G401 (cell line): ENCODE data around the gene TMPRSS13. TPM values are rescaled to one million over a fixed set of nuclear protein-coding genes. Genes with fewer than 3 reads are reported as not detected.
"Not testable (repeated sequence)": the region's sequence is repeated elsewhere in the genome, so short reads cannot be mapped to it uniquely, and the experiment has no call there.

Source experiments
- DNase-seq: peaks from one replicate; pipeline ENCODE4 v3.0.0-alpha.2; 2015; ENCODE audit warnings: low spot score
- in situ Hi-C: cut with HindIII; loops from 2 replicates; pipeline ENCODE4 v1.10.0; 2016; ENCODE audit warnings: low sequenced_read_pairs, mixed read lengths
- total RNA-seq: library from RNA; depleted of rRNA; stranded (reverse); fragments of >200 nt; shearing (Covaris generic); gene quantifications from 2 replicates; pipeline ENCODE4 v1.2.3, GENCODE V29; 2014

Gene TMPRSS13
- total RNA-seq, 1 experiment from 2014 or later = not detected

DNA sequence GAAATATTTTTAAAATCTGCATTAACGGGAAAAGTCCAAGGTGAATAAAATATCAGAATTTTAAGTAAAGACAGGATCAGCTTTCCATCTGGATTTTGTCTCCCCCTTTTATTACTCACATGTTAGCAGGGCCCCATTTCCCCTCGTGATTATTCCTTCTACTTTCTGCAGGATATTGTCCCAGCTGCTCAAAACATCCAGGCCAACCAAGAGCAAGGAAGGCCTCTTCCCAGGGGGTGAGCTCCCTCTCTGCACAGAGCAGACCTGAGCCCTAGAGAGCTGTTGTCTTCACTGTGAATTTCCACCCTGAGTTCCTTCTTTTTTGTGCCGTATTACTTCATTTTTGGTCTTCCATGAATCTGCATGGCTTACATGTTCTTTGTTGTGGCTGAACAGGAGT lies 3.7 kb upstream of the TMPRSS13 start:
- in situ Hi-C loops = no loop called here
- DNase-seq = no peak

DNA sequence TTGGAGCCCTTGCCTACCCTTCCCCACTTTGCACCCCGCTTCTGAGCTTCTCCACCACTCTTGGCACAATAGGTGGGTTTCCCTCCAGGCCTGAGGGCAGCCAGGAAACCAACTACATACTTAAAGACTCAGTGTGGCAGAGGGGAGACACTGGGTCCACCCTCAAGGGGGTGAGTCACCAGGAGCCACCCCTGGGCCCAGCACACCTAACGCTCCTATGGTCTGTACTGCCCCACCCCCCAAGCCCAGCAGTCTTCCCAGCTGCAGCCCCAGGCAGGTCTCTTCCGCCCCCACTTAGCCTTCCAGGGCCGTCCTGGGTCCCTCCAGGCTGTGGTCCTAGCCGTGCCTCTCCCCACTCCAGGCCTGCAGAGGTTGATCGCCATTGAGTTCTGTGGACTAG lies 3.2 kb upstream of the TMPRSS13 start:
- no peak for DNase-seq
- in situ Hi-C loops = no loop called here

DNA sequence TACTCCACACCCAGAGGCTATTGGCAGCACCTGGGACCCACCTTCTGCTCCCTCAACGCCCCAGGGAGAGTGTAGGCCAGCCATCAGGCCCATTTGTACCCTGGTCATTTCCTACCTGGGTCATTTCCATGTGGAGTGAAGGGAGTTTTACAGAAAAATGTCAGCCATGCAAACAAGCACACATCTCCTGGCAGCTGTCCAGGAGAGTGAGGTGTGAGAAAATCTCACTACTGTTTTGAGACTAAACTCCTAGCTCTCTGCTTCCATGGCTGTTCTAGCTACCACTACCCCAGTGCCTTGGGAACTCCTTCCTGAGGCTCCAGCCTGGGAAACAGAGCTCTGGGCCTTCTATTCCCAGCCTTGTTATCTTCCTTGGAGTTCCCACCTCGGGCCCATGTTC lies 2.8 kb upstream of the TMPRSS13 start:
- in situ Hi-C loops = no loop called here
- DNase-seq = no peak

DNA sequence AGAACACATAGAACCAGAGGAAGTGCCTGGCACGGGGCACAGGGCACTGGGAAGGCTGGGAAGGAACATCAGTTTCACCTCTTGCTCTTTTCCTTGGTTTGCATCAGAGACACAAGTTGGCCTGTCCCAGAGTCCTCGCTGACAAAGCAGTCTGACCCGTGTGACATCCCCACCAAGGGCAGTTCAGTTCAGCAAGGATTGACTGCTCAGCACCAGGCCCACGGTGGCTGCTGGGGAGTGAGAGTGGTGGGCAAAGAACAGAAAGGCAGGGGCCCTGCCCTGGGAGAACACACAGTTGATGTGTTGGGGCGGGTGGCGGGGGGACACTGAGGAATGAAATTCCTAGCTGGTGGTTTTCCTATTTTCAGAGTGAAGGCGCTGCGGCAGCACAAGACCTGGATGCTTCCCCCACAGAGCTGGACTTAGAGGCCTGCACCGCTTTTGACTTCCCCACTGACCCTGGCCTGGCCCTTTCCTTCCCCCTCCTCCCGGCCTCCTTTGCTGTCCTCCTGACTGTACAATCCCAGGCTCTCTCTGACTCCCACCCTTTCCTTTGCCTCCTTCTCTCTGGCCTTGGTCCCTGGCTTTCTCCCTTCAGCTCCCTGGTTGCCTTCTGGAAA lies 2.2 kb upstream of the TMPRSS13 start:
- in situ Hi-C loops = no loop called here
- DNase-seq = no peak

DNA sequence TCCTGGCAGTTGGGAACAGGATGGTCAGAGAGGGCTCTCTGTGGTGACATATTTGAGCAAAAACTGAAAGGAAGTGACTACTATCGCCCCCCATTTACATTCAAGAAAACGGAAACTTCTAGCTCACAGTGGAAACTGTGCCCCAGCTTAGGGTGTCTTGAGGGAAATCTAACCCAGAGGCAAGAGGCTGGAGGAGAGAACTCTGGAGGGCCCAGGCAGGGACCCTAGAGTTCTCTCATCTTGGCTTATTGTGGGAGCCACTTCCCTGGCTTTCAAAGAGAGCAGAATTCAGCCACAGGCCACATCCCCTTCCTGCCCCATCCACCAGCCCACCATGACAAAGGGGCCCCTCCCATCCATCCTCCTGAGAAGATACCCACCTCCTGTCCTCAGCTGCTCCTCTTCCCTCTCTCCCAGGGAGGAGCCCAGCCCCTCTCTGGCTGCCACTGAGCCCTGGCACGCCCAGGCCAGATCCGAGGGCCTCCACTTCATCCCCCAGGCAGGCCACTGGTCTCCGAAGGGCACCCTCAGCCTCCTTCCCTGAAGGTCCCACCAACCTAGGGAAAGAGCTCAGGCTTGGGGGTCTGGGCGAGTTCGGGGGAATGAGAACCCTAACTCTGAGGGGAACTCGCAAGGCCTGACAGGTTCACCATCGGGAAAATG lies 1.6 kb upstream of the TMPRSS13 start:
- DNase-seq = no peak
- in situ Hi-C loops = no loop called here

DNA sequence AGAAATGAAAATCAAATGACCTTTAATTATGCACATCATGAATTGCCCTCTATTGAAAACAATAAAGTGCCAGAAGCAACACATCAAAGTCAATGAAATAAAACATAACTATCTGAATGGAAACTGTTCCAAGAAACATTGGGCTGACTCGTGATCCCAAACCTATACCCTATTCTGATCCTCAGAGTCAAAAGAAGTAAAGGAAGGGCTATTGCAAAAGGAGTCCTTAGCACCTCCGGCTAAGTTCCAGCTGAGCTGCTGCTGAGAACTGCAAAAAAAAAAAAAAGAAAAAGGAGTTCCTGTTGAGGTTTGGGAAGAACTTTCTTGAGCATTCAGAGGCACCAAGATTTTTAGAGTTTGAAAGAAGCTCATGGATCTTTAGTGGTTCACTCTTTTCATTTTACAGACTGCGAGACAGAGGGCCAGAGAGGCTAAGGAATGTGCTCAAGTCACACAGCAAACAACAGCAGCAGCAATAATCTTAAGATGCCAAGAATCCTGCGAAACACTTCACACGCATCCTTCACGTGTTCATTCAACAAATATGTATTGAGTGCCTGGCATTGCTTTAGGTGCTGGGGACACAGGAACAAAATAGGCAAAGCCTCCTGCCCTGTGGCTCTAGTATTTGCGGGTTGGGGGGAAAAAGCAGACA lies 841 bp upstream of the TMPRSS13 start:
- no peak for DNase-seq
- in situ Hi-C loops = no loop called here

DNA sequence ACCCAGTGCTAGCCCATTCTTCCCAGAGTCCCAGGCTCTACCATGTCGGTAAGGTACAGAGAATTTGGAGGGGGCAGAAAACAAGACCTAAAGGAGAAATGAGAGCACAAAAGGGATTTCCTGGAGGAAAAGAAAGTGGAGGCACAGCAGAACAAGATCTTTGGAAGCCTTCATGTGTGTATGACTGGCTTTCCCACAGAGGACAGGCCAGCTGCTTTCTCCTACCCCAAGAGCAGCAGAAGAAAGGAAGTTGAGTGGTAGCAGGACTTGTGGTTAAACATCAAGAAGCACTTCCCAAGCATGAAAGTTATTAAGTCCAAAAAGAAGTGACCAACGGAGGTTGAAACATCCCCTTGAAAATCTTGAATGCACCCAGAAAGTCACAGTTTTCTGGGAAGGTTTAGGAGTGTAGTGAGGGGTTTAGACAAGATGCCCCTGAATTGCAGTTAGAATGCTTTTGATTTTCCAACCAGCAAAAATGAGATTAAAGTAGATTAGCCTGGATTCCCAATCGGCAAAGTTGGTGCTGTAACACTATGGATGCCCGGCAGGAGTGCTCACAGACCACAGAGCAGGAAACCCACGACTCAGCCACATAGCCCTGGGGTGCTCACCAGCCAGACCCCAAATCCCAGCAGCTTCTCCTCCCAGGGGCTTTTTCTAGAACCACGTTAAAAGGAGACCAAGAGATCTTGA lies 608 bp downstream of the TMPRSS13 start:
- in situ Hi-C loops = no loop called here
- no peak for DNase-seq

DNA sequence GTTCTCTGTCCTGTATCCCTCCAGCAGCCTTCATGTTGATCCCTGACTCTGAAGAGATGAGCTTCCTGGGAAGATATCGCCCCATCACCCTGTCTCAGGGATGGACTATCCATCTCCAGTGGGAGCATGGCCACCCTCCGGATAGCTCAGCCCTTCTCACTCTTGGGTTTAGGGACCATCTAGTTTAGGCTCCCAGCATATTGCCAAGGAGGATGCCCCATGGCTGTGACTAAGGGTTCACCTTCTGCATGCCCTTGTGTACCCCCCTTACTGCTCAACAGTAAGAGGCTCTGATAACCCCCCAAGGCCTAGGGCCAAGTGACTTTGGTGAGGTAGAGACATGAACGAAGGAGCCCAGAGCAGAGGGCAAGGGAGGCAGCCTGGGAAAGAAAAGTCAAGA lies 1.3 kb downstream of the TMPRSS13 start:
- in situ Hi-C loops = no loop called here
- DNase-seq = no peak

DNA sequence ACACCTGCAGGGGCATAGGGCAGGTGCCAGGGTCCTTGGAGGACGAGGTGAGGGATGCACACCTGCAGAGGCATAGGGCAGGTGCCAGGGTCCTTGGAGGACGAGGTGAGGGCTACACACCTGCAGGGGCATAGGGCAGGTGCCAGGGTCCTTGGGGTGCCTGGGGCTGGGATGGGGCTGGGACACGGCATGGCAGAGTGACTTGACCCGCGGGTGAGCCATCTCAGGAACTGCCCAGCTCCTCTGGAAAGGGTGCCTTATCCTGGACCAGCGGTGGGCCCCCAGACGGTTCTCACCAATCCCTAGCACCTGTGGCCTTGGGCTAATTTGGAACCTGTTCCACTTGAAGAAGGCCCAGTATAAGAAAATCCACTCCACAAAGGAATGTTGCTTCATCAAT lies 3.0 kb downstream of the TMPRSS13 start:
- DNase-seq, in situ Hi-C loops: not testable (repeated sequence)

DNA sequence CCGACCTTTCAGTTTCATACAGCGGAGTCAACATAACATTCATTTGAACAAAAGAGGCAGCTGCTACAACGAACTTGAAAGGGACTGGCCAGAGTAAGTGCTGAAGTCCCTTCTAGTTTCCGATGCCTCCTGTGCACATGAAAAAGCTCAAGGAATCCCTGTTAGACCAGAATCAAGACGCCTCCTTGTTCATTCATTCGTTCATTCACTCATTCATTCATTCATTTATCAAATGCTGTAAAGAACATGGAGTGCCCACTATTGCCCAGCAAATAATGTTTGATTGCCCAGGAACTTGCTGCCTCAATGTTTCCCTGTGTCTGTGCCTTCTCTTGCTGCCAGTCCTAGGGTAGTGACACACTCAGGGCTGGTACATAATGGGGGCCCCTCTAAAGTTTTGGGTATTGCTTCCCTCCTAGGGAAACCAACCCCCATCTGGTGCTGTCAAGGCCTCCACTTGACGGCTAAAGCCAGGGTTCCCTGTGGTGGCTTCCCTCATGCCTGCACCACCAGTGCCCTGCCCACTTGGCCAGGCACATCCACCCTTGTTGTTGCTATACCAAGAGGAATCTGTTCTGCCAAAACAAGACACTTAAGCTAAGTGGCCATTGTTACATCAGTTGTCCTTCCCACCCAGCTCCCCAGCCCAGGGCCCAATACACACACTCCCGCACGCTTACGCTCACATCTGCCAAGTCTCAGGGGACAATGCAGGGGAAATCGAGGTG lies 3.8 kb downstream of the TMPRSS13 start:
- in situ Hi-C loops = no loop called here

DNA sequence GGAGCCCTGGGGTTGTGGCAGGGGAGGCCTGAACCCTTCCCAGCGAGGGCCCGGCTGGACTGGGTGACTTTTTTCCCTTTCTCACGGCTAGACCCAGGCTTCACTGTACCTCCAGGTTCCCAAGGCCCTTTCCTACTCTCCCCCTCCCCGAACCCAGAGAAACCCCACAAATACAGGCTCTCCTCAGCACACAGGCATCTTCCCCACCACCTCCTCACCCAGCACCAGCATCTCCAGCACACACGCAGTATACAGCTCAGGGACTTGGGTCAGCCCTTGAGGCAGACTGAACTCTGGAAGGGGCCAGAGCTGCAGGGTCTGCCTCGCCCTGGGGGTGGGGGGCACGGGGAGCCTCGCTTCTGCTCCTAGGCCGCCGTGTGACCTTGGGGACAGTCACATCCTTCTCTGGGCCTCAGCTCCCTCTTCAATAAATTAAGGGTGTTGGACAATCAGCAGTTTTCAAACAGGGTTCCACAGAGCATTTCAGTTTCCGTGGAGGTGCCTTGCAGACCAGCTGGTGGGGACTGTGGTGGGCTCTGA lies 4.5 kb downstream of the TMPRSS13 start:
- DNase-seq = no peak
- in situ Hi-C loops = no loop called here

More for the DNA sequence above, 3.8 kb downstream of the TMPRSS13 start:
- DNase-seq = no peak

DNA sequence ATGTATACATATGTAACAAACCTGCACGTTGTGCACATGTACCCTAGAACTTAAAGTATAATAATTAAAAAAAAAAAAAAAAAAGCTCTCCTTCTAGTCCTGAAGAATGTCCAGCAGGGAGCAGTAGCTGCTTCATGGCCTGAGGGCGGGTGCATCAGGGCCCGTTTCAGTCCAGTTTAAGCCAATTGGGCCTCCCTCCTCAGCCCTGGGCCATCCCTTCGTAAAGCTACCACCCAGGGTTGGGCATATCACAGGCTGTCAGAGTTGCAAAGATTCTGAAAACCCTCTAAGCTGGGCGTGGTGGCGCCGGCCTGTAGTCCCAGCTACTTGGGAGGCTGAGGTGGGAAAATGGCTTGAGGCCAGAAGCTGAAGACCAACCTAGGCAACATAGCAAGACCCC lies 5.4 kb downstream of the TMPRSS13 start:
- in situ Hi-C loops = no loop called here
- no peak for DNase-seq

DNA sequence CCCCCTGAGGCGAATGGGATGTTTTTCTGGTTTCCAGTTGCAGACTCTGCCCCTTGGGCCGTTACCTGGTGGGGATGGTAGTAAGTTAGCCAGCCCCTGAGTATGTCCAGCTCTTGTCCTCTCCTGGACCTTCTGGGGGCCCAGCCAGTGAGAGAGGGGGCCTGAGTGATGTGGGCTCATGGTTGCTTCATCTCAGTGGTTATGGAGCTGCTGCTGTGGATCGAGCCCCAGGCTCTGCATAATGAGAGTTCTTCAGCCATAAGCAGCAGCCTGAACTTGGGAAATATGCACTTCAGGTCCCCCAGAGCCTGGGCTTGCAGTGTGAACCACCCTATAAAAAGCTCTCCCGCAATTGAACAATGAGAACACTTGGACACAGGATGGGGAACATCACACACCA lies 5.9 kb downstream of the TMPRSS13 start:
- no peak for DNase-seq
- in situ Hi-C loops = no loop called here

DNA sequence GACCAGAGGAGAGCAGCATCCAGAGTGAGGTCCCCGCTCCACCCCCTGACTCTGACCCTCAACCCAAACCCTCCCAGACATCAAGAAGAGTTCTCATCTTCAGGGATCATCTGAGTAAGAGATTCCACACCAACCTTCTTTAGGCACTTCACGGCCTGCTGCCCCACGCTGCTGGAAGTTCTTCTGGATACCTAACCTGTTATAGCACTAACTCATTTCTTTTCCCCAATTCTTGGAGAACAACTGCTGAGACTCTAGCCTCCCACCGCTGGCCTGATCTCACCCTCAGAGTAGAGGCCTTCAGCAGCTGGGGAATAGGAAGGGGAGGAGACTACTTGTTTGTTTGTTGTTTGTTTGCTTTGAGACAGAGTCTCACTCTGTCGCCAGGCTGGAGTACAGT lies 7.3 kb downstream of the TMPRSS13 start:
- in situ Hi-C loops = no loop called here
- no peak for DNase-seq

DNA sequence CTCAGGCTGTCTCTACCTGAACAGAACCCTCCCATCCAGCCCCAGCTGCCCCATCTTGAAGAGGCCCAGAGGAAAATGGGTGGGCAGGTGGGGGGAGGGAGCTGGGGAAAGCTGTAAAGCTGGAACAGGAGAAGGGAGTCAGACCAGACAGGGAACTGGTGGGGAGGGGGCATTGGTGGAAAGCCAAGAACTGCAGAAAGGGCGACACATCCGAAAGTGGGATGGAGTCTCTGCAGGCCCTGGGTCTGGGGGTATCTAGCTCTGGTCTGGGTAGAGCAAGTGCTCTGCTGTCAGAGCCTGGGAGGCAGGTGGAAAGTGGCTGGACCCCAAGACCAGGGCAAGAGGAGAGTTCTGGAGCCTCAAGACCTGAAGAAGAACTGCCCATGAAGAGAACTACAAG lies 7.7 kb downstream of the TMPRSS13 start:
- in situ Hi-C loops = no loop called here
- no peak for DNase-seq

DNA sequence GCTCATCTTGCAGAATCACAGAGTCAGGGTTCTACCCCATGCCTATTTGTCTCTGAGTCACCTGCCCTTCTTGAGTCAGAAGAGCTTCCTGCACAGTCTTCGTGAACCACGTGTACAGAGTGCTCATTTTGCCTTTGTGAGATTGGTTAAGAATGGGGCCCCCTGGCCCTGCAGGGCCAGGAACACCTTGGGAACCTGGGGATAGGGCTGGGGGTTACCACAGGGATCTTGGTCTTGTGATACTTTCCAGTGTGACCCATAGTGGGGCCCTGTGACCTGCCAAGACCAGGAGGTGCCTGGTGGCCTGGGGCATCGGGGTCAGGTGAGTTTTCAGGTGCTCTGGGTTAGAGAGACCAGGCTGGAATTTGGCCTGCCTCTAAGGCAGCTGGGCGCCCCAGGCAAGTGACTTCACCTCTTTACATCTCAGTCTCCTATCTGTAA lies 9.4 kb downstream of the TMPRSS13 start:
- in situ Hi-C loops = no loop called here
- no peak for DNase-seq

DNA sequence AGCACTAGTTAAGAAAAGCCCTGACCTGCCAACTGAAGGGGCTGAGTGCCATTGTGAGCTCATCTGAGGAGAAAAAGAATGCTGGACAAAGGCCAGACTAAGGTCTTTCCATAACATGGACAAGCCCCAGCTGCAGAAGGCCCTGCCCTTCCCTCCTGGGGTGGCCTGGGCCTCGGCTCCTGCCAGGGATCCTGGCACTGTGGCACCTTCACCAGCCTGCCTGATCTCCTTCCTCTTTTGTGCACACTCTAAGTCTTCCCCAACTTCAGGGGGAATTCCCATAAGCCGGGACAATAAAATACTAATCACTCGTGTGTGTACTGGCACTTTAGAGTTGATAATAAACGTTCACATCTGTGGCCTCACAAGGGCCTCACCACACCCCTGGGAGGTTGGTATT lies 9.9 kb downstream of the TMPRSS13 start:
- no peak for DNase-seq
- in situ Hi-C loops = no loop called here

DNA sequence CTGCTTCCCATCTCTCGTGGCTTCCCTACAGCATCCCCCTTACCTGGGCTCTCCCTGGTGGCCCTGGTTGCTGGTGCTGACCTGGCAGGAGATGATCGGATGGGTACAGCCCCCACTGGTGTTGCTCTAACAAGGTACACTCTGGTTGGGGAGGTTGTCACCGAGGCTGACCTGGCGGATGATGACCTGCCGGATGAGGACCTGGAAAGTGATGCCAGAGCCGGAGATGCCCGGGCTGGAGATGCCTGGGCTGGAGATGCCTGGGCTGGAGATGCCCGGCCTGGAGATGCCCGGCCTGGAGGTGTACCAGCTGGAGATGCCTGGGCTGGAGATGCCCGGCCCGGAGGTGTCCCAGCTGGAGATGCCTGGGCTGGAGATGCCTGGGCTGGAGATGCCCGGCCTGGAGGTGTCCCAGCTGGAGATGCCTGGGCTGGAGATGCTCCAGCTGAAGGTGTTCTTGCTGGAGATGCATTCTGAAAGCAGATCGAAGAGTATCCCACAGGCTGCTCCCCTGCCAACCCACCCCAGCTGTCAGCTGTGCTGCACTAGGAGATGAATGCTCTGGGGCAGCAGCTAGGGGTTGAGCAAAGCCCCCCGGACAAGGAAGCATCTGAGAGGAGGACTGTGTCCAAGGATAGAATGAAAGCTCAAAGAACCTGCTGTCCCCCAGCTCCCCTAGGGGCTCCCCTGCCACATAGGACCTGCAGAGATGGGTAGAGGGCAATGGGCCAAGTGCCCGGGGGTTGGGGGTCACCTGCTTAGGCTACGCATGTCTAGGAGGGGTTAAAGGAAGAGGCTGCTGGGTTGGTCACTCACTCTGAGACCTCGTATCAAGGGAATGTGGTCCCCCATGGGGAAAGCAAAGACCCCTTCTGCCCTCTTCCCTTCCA lies 10.6 kb downstream of the TMPRSS13 start:
- no peak for DNase-seq
- in situ Hi-C loops = no loop called here
